Midbrain (tissue), 1 donor: ENCODE results near the gene CXCR6.

Source experiments
- DNase-seq: peaks from one replicate; lab custom pipeline; 2025; lab: John Stamatoyannopoulos, UW

The CXCR6 gene

DNA sequence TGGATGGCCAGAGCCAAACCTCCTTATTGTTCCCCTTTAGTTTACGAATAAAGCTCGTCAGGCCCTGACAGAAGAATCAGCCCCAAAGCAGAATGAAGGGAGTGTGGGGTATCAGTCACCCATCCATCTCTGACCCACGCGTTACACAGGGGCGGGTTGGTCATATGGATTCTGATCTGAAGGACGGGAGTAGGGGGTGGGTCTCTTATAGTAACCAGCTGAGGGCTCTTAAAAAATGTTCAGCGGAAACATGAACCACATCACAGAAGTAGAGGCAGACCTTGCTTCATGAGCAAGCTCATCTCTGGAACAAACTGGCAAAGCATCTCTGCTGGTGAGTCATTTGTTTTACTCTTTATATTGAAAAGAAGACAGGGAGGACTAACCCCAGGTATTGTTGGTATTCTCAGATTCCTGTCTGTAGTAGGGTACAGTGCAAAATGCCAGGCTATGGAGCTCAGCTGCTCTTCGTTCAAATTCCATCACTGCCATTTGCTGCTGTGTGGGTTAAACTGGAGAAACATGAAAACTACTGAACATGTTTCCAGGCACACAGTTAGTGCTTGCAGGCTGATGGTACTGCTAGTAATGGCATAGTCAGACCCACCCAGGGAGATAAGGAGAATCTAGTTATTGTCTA, at the start of gene CXCR6:
TSS of gene CXCR6 (plus strand) at position 258 of the 640 bp plus-strand sequence. CDS start 3,018 bp downstream, outside the sequence.
- no peak for DNase-seq

DNA sequence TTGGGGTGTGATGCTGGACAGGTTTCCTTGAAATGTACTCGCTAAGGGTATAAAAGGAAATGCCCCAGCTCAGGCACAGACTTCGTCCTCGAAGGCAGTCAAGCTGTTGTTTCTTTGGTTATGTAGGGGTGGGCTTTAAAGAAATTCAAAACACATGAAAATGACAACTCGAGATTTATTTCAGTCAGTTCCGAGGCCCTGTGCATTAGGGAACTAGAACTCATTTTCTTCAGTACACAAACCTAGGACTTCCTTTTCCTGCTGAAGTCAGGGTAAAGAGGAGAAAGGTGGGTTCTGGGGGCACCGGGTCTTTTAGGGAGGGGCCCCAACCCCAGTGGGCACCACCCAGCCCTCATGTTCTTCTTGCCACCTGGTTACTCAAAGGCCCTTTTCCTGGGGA, 49.2 kb upstream of the CXCR6 start:
- no peak for DNase-seq

DNA sequence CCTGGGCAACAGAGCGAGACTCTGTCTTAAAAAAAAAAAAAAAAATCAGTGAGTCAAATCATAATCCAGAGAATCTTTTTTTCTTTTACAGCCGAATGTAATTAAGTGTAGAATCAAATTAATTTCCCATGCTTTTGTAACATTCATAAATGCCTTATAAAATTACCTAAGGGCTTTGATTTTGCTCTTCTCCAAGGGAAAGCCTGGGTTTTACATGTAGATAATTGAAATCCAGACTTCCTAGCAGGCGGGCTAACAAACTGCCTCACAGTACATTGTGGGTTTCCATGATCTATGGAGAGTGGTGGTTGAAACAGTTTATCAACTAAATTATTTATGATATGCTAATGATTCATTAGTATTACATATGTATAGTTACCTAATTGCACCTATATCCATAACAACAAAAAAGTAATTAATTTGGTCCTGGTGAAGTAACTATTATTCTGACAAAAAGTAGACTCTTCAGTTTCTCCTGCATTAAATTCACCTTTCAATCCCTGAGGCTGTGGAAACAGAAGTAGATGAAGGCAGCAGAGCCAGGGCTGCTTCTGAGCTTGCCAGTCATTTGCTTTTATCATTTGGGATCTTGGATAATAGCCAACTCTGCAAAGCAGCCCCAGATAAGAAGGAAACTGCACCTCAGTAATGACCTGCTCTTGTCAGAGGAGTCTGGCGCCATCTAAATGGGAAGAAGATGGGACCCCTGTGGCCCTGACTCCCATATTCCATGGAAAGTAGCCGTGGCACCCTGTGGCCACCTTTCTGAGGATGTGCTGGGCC, 47.4 kb upstream of the CXCR6 start:
- DNase-seq, result no peak

DNA sequence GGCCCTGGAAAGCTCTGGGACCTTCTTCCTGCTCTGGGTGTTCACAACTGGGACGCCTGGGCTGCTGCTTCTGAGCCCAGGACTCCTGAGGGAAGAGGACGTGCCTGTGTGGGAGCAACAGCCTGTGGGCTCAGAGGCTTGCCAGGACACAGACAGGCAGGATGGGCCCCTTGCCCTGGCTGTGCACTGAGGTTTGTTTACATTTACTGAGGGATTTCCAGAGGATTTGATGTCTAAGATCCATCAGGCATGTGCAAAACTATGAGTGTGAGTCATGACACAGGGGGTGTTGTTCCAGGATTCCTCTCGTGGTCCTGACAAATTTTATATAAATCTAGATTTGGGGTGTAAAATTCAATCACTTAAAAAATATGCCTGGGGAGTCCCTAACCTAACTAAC, 46.3 kb upstream of the CXCR6 start:
- no peak for DNase-seq

DNA sequence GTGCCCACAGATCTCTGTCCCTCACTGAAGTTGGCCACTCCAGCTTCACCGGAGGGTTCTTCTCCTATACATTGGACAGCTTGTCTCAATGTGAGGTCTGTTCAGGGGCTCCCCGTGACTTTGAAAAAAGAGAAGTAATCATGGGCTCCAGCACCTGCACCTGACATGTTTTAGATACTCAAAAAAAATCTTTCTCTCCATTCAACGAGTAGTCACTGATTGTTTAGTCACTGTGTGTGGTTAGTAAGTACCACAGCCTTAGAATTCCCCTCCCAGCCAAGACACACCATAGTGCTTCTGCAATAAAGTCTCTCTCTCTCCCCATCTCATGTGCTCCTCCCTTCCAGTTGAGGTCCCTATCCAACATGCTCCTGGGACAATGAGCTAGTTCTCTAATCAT, 38.3 kb upstream of the CXCR6 start:
- DNase-seq, result no peak

DNA sequence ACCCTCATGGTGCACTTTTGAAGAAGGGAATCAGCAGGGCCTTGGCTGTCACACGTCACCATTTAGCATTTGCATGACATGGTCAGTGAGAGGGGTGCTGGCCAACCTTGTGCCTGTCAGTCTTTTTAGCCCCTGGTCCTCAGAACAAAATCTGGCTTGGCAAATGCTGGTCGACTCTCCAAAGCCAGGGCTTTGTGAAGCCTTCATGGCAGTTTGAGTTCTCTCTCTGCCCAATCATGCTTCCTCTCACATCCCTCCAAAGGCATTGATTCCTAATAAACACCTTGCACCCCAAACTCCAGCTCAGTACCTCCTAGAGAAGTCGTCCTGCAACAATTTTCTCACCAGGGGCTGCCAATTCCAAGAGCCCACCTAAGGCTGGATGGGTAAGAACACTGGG, 37.5 kb upstream of the CXCR6 start:
- DNase-seq, result no peak

DNA sequence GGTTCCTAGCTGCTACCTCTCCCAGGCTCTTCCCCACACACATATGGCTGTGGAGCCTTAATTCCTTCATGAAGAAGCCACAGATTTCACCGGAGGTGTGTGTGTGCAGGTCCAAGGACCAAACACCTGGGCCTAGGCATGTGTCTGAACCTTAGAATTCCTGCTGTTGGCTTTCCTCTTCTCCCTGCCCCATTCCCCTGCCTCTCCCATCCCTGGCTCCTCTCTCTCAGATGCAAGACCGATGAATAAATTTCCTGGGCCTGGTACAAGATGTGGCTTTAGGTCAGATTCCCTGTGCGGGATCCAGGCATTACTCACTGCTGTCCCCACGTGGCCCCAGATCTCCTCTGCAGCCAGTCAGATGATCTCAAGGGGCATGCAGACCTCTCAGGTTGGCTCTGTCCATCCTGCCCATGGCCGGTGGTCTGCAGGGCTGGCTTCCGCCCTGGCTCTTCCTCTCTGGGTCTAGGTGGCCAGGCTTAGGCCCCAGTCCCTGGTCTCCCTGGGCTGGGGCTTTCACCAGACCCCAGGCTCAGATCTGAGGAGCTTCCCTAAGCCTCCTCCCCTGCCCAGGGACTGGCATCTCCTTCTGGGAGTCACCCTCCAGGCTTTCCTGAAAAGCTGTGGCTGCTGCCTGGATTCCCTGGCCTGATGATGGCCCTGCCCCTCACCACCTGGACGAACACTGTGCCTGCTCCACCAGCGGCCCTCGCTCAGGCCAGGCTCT, 36.4 kb upstream of the CXCR6 start:
- no peak for DNase-seq

DNA sequence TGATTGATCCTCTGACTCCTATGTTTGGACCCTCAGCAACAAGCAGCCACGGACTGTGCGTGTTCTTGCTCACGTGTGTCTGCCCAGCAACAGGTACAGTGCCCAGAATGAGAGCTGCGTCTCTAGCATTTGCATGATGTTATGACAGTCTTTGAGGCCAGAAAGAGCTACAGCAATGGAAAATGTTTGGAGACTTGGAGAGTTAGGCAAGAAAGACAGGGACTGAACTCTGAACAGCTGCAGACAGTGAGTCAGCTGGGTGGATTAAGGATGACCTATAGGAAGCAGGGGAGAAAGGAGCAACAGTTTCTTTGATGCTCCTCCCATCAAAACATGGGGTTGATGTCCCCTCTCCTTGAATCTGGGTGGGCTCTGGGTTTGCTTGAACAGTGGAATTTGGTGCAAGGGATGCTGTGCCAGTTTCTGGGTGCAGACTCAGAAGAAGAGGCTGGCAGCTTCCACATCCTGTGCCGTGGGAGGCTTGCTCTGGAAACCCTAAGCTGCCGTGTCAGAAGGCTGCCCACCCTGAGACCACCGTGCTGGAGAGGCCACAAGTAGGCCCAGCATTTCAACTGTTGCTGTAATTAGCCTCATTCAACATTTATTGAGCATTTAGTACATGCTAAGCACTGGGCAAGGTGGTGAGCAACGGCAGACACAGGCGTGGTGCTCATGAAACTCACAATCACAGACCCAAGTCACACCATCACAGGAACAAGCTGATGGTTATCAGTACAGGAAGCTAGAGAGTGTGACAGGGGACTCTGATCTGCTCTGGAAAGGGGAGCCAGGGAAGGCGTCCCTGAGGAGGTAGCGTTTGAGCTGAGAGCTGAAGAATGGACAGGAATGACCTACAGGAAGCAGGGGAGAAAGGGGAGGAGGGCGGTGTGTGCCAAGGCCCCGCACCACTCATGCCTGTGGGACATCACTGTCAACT, 35.2 kb upstream of the CXCR6 start:
- no peak for DNase-seq

DNA sequence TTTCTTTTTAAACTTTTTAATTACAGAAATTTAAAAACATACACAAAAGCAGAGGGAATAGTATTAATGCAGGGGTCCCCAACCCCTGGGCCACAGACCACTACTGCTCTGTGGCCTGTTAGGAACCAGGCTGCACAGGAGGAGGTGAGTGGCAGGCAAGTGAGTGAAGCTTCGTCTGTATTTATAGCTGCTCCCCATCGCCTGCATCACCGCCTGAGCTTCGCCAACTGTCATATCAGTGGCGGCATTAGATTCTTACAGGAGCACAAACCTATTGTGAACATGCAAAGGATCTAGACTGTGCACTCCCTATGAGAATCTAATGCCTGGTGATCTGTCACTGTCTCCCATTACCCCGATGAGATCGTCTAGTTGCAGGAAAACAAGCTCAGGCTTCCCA, 34.5 kb upstream of the CXCR6 start:
- DNase-seq, result no peak

DNA sequence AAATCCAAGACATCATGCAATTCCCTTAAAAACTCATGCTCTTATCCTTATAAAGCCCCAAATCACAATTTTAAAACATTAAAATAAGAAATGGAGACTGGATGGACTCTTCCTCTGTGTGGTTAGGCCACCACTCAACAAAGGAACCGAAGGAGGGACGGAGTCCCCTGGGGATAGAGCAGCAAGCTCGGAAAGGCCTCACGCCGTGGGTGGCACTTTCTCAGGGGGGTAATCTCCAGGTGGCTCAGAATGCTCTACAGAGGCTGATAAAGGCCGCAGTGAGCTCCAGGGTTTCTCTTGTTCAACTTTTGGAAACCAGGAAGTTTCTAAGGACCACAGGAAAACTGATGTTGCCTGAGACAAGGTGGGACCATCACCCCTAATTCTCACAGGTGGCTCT, 33.7 kb upstream of the CXCR6 start:
- DNase-seq, result no peak

DNA sequence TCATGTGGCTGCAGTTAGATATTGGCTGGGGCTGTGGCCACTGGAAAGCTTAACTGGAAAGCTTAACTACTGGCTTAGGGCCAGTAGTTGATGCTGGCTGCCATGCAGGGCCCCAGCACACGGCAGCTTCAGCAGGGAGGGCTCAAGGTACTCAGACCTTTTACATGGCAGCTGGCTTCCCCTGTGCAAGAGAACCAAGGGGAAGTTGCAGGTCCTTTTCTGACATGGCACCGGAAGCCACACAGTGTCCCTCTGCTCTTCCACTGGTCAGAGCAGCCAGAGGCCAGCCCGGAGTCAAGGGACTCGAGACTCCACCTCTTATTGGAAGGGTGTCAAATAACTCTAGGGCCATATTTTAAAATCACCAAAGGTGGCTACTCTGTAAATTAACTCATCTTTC, 32.4 kb upstream of the CXCR6 start:
- DNase-seq, result no peak

DNA sequence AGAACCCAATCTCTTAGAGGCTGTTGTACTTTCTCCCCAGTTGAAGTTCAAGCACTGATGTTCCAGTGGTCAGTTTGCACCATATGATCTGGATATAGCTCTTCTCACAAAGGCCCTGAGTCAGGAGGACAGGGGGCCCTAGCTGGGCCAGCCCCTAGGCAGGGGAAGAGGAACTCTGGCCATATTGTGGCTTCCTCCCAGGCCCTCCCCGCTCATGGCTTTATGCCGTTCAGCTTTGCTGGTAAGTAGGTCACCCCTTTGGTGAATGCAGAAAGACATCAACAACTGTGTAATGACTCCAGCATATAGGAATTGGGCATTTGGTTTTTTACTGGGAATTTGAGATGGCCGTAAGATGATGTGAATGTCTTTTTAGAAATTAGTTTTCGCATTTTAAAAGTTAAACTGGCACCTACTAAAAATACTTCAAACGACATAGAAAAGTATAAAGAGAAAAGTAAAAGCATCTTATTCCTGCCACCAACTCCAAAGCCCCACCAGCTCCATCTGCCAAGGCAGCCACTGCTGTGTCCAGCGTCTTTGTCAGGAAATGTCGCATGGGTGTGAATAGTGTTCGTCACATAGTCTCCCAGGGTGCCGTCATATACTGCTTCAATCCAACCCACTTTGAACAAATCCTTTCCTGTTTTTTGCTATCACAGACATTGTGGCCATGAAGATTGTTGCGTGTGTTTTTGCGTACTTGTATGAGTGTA, 31.6 kb upstream of the CXCR6 start:
- DNase-seq, result no peak

DNA sequence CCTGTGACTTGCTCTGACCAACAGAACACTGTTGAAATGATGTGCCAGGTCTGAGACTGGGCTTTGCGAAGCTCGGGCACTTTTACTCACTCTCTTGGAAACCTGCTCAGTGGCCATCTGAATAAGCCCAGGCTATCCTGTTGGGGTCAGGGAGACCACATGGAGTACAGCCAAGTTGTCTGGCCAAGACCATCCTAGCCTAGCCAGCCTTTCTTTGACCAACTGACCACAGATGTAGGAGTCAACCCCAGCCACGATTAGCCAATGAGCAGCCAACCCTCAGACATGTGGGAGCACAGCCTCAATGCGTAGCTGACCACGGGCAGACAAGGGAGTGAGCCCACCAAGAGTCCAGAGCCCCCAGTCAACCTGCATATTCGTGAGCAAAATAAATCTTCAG, 30.8 kb upstream of the CXCR6 start:
- no peak for DNase-seq

DNA sequence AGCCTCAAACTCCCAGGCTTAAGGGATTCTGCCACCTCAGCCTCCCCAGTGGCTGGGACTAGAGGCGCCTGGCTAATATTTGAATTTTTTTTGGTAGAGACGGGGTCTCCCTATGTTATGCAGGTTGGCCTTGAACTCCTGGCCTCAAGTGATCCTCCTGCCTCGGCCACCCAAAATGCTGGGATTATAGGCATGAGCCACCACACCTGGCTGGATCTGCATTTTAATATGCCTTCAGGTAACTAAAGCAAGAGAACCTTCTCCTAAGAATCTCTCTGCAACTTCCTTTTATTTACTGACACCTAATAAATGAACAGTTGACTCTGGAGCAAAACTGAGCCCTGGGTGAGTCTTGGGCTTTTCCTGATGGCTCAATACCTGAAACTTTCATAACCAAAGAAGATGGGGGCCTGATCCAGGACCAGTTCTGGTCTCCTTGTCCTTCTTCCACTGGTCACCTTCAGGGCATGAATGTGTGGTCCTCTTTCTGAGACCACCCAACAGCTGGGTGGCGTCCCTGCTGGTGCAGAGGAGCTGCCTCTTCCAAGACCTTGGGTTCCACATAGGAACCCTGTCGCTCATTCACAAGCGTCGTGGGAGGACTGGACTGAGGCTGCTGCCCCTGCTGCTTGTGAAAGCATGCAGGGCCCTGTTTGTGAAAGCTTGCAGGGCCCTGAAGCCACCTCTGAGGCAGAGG, 28.8 kb upstream of the CXCR6 start:
- no peak for DNase-seq

DNA sequence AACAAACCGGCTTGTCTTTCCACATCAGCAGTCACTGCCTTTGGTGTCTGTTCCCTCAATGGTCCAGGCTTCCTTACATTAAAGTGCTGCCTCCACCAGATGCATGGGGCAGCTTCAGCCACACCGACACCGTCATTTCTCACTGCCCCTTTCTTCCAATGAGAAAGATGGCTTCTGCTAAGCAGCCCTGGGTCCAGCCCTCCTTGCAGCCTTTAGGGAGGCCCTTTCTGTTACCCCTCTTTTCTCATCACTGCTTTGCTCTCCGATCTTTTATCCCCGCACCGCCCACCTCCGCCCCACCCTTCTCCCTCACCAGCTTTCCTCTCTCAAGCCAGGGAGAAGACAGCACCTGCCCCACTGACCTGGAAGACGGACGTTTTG, 28.2 kb upstream of the CXCR6 start:
- no peak for DNase-seq

DNA sequence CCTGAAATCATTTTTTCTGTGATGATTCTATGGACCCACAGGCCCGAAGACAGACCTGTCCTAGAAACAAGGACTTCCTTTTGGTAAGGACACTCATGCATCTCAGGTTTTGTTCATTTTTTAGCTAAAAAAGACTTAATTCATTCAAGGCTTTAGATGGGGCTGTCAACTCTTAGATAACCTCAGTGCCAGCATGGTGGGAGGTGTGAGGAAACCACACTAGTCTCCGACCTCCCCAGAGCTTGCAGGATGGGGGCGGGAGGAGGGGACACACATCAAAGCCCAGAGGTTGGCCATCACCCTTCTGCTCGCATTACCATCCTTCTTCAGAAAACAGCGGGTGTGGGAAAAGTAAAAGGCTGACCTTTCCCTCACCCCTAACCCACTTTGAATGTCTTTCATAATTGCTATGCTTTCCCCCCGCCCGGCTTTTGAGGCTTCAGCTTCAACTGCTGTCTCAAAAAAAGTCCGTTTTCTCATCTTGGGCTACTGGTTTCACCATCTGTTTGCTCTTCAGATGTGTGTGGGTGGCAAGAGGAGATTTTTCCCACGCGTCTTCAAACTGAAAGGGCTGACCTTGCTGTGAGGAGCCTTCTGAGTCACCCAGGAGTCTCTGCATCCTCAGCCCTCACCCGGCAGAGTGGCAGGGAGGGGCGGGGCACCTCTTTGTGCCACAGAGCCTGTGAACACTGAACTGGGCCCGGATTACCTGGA, 27.6 kb upstream of the CXCR6 start:
- DNase-seq, result no peak

DNA sequence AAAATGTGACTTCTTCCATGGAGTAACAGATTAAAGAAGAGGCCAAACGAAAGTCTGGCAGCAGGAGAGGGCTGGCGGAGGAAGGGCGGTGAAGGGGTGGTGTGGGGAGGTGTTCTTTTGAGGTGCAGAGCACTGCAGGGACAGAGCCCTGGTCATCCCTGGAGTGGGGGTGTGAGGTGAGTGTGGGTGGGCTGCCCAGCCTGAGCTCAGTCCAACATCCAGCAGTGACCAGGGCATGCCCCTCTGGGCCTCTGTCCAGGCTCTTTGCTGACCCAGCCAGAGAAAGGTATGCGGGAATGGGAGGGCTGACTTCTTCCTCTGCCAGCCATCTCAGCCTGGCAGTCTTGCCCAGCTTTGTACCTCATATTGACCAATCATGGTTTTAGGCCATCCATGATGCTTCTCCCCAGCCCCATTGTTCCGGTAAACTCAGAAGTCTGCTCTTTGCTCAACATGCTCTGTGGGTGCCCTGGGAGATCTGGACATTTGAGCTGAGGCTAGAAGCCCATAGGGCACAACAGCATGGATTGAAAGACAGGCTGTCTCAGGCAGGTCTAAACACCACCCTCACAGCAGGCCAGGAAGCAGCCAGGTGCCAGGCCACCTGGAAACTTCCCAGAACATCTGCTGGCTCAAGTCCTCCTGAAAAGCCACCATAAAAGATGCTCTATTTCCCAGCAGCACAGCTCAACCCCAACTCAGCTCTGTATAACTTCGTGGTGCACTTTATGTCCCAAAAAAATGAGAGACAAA, 25.9 kb upstream of the CXCR6 start:
- no peak for DNase-seq

DNA sequence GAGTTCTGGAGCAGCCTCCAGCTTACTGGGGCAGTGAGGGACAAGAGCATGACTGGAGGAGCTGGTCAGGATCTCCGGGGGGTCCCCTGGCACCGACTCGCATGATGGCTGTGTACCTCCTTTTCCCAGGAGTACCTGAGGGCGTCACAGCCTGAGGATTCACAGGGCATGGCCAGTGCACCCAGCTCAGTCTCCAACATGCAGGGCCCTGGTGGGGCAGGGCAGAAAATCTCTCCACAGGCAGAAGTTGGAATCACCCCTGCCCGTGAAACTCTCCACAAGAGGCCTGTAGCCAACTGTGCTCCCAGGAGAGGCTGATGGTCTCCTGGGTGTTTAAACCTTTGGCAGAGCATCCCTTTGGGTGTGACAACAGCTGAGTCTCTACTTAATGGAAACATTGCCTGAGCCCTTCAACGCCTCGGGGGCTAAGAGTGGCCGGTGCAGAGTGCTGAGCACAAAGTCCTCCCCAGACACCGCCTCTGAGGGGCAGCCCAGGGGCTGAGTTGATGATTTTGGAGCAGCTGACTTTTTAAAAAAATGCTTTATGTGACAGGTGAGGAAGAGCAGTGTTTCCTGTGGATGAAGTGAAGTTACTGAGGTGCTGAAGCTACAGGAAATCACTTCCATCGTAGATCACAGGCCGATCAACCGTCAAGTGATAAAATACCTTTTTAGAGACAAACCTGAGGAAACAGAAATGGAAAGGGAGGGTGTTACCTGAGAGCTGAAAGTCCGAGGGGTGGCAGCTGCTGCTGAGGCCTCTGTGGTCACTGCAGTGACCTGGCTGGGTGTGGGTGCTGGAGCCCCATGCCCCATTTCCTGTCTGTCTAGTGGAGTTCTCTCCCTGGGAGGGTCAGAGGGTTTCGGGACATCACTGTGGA, 21.9 kb upstream of the CXCR6 start:
- DNase-seq, result no peak

DNA sequence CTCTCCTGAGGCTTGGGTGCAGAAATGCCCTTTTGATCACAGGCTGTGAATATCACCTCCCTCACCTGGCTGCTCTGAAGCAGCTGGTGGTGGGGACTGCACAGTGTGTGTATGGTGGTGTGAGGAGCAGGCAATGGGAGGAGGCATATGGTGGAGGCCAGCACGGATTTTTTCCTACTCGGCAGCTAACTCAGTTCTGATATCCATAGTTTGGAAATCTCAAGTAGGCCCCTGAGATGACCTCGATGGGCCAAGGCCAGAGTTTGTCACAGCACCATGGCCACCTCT, 21.3 kb upstream of the CXCR6 start:
- no peak for DNase-seq
